Hindlimb muscle (tissue), 1 donor: ENCODE data around the gene ATP5ME. TPM values are rescaled to one million over a fixed set of nuclear protein-coding genes. Genes with fewer than 3 reads are reported as not detected.

Experiments used
- DNase-seq: peaks from one replicate; pipeline ENCODE4 v3.0.0-alpha.2; 2013
- polyA plus RNA-seq: library from polyadenylated mRNA; unstranded; fragments of 120-200 nt; gene quantifications from one replicate; pipeline ENCODE4 v1.2.1, GENCODE V29; 2013; ENCODE audit not compliant: insufficient read length

The ATP5ME gene
- polyA plus RNA-seq, 1 donor, result 251 TPM

GRCh38 chr4:666822-667544 lies 7.1 kb downstream of the ATP5ME start:
- no peak for DNase-seq

- DNase-seq, result no peak
Measured at GRCh38 chr4:666436-666810, 7.7 kb downstream of the ATP5ME start.

- DNase-seq, result no peak
Measured at GRCh38 chr4:665751-666435, 8.2 kb downstream of the ATP5ME start.

- no peak for DNase-seq
Measured at GRCh38 chr4:665381-665750, 8.7 kb downstream of the ATP5ME start.

GRCh38 chr4:664713-665231 lies 9.3 kb downstream of the ATP5ME start:
- no peak for DNase-seq

- DNase-seq, result peak; percentile 49
Measured at GRCh38 chr4:663438-664428, 10.3 kb downstream of the ATP5ME start.

- no peak for DNase-seq
Measured at GRCh38 chr4:663046-663437, 11.0 kb downstream of the ATP5ME start.

- no peak for DNase-seq
Measured at GRCh38 chr4:661881-662761, 12.0 kb downstream of the ATP5ME start.

- DNase-seq, result no peak
Measured at GRCh38 chr4:661231-661630, 12.8 kb downstream of the ATP5ME start.

- DNase-seq, result no peak
Measured at GRCh38 chr4:660401-660800, 13.7 kb downstream of the ATP5ME start.

GRCh38 chr4:659851-660250 lies 14.2 kb downstream of the ATP5ME start:
- no peak for DNase-seq

- DNase-seq, result no peak
Measured at GRCh38 chr4:658681-659667, 15.1 kb downstream of the ATP5ME start.

- no peak for DNase-seq
Measured at GRCh38 chr4:657834-658667, 16.0 kb downstream of the ATP5ME start.

GRCh38 chr4:657338-657833 lies 16.7 kb downstream of the ATP5ME start:
- DNase-seq, result no peak

GRCh38 chr4:656436-657337 lies 17.4 kb downstream of the ATP5ME start:
- no peak for DNase-seq

GRCh38 chr4:655464-656151 lies 18.5 kb downstream of the ATP5ME start:
- DNase-seq, result no peak

- DNase-seq, result no peak
Measured at GRCh38 chr4:654871-655463, 19.1 kb downstream of the ATP5ME start.
